Esophagus mucosa (tissue), 1 donor: ENCODE data around the gene SH3PXD2A. TPM values are rescaled to one million over a fixed set of nuclear protein-coding genes. Genes with fewer than 3 reads are reported as not detected.
"Not testable (repeated sequence)": the region's sequence is repeated elsewhere in the genome, so short reads cannot be mapped to it uniquely, and the experiment has no call there.

Experiments
- ATAC-seq: fragments of 200-7000 bp; cut with Tn5 transposase; one replicate; pipeline ENCODE4 v1.9.1; 2020
- total RNA-seq: library from RNA; stranded (reverse); gene quantifications from one replicate; pipeline ENCODE4 v1.2.4, GENCODE V29; 2023
- donor health status: DM: yes; HTN: yes; CAD: no.

The SH3PXD2A gene
- total RNA-seq, 1 donor from 2014 or later: 34.0 TPM

DNA sequence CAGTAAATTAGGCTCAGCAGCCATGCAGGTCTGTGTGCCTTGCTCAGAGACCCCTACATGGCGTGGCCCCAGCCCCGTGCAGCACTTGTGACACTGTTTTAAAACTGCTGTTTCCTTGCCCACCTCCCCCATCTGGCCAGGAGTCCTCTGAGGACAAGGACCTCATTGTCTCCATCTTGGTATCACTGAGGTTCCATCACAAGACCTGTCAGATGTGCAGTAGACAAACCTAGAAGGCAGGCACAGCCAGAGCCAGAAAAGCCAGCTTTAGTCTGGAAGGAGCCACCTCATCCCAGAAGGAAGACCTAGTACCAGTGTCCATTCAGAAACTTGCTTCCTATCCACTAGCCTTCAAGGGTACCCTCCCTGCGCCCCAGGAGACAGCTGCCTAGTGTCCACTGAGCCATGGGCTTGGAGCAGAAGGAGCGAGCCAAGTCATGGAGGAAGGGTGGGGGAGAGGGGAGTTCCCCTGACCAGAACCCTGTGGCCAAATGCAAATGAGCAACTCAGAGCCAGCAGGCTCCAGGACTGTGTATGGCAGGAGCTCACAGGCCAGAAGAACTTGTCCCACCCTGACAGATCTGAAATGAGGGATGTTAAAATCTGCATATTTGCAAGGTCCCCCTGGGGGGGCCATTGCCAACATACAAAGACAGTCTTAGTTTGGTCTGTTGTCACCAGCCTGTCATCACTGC lies 176.1 kb downstream of the SH3PXD2A start:
- no peak for ATAC-seq

DNA sequence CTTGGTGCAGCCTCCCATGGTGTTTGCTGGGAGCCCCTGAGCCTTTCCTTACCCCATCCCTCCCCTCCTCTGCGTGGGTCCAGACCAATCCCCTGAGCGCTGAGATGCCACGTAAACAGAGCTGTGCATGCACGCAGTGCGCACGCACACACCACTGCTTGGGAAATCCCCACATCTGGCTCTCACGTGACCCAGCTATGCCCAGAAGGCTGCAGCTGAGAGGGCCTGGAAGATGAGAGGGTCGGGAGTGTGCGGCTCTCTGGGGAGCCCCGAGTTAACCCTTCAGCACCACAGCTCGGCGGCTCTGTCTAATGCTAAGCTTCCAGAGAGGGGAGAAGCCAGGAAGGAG lies 177.2 kb downstream of the SH3PXD2A start:
- peak; percentile 68 for ATAC-seq

DNA sequence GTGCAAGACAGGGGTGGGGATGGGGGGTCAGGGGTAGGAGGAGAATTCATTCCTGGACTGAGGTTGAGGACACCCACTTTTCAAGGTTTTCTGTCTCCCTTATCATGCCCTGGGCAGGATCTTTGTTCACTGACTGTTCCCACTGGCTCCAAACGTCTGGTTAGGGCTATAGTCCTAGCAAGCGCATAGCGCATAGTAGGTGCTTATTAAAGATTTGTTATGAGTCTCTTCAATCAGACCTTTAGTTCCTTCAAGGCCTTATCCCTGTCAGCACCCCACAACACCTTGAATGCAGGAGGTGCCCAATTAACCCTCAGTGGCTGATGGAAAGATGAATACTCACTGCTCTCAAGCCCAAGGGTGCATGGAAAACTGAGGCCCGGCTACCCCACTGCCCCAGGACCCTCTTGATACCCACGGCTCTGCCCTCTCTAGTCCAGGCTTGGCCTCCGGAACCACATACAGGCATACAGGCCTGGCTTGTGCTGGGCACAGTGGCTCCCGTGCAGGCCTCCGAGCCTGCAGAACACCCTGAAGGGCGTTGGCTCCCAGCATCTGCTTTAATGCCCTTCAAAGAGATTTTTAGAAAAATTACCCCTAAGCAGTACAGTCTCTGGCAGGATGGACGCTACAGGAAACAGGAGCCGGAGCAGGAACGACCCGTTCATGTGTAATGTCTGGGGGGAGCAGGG lies 177.7 kb downstream of the SH3PXD2A start:
- ATAC-seq: no peak

DNA sequence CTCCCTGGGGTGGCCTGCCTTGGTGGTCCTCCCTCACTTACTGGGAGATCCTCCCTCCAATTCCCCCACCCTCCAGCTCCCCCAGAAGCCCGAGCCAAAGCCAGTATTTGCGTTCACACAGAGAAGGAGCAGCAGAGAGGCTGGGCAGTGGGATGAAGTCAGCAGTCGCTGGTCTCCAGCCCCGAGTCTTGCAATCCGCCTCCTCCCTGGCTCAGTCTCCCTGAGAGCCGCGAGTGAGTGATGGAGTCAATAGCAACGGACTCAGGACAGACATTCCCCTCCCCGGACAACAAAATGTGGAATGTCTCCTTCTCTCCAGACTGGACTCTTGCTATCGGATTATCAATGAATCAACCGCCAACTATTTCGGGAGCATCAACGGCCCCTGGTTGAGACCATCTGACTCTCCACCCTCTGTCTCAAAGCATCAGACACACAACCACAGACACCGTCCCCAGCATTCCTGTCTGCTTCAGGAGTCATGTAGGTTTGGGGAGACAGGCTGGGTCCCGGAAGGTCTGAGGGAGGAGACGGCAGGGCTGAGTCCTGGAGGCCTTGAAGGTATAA lies 178.4 kb downstream of the SH3PXD2A start:
- ATAC-seq: no peak

DNA sequence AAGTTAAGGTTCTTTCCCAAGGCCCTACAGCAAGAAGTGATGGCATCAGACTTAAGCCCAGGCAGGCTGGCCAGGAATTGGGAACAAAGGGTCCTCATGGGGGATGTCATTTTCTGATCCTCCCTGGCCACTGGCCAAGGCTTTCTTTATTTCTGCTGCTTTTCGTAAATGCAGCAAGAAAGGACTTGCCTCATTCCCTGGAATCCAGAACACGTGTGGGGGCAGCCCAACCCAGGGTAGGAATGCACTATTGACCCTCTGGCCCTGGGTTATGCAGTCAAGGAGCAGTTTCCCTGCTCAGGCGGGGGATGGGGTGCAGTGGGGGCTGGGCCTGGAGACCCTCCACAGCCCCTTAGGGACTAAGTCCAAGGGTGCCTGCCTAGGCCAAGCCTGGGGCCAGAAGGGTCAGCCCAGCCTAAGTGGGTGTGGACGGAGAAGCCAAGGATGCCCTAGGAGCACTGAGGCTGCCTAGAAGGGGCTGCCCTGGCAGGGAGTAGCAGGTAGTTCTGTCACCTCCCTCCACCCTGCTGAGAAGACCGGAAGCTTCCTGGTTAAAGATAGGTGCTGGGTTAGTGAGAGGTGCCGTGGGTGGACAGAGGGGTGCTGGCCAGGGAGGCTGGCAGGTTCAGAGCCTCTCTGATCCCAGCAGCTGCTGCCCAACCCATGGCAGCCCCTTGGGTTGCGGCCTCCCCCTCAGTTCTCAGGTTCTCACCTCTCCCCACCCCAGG lies 179.2 kb downstream of the SH3PXD2A start:
- ATAC-seq: peak; percentile 50

DNA sequence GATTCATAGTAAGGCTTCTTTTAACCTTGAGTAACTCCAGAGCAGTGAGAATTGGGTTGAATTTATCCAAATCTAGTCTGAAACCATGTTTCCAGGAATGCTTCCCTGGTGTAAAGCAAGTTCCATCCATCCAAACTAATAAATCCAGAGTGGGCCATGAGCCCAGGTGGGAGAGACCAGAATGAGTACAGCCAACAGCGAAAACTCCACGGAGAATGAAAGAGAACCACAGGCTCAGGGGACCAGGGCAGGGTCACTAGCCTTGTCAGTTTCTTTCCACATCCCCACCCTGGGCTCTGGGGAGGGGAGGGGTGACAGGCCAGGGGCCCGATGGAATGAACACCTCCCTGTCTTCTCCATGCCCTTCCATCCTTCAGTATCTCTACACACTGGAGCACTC lies 181.8 kb downstream of the SH3PXD2A start:
- no peak for ATAC-seq

DNA sequence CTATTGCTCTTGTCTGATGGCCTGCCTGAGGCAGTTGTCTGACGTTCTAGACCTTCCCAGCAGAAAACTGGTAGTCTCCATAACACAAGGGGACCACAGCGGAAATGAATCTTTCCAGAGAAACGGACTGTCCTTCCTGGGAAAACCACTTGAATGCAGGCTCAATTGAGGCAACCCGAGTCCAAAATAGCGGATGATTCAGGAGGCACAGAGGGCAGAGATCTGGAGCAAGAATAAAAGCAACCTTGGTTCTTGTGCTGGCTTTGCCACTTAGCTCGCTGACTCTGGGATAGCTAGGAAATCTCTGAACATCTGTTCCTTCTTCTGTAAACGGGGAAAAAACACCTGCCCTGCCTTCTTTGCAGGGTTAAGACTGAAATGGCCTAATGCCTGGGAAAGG lies 183.0 kb downstream of the SH3PXD2A start:
- ATAC-seq: no peak

DNA sequence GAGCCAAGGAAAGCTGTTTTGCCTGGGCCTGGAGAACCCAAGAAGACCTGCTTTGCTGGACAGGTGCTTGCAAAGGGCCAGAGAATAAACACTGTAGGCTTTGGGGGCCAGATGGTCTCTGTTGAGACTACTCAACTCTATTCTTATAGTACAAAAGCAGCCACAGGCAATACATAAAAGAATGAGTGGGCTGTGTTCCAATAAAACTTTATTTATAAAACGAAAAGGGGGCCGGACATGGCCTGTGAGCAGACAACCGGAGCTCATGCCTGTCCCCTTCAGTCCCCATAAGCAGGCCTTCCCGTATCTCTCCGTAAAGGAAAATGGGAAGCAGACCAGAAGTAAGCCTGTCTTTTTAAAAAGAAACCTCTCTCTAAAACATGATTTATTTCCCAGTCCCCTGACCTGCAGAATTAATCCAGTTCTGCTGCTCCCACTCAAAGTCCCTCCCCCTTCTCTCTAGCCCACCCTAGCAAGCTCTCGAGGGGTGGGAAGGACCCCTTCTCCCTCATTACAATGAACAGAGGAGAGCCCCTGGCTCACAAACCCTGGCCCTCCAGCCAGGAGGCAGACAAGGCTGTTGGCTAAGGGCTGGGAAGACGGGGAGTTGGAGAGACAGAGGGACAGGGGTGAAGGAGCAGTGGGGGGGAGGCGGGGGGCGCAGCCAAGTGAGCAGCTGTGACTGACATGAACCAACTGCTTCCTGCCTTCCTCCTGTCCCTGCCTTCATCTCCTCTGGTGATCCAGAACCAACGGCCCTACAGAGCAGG lies 184.1 kb downstream of the SH3PXD2A start:
- no peak for ATAC-seq

DNA sequence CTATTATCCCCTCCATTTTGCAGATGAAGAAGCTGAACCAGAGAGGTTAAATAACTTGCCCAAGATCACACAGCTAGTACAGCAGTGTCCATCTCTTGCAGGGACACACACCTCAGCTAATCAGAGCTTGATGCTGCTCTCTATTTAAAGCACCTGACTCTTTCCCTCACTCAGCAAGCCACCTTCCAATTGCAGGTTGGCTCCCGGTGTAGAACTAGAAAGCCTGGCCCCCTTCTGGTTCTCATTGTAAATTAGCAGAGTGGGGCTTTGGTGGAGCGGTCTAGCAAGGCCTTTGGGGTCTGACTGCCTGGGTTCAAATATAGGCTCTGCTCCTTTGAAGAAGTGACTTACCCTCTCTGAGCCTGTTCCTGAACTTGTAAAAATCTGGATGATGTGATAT lies 185.4 kb downstream of the SH3PXD2A start:
- ATAC-seq: no peak

DNA sequence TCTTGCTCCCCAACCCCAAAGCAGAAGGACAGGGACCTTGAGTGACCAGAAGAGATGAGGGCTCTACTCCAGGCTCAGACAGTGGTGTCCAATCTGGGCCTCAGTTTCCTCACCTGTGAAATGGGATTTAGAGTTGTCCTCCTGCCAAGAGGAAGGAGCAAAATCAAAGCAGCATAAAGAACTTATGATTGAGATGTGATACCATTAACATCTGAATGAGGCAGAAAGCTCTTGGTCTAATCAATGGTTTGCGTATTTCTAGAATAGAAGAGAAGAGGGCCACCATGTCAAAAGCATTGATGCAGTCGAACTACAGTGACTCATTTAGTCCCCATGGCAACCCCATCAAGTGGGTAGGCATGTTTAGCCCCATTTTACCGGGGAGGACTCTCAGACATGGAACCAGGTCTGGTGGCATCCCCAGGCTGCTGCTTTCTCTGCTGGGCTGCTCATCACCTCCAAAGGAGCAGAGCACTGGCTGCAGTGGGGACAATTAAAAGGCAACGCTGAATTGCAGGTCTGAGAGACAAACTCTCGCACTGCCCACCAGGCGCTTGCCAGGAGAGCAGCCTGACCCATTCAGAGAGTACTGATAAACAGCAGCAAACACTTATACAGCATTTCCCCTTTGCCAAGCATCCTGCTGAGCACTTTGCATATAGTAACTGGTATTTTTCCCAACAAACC lies 186.0 kb downstream of the SH3PXD2A start:
- no peak for ATAC-seq

DNA sequence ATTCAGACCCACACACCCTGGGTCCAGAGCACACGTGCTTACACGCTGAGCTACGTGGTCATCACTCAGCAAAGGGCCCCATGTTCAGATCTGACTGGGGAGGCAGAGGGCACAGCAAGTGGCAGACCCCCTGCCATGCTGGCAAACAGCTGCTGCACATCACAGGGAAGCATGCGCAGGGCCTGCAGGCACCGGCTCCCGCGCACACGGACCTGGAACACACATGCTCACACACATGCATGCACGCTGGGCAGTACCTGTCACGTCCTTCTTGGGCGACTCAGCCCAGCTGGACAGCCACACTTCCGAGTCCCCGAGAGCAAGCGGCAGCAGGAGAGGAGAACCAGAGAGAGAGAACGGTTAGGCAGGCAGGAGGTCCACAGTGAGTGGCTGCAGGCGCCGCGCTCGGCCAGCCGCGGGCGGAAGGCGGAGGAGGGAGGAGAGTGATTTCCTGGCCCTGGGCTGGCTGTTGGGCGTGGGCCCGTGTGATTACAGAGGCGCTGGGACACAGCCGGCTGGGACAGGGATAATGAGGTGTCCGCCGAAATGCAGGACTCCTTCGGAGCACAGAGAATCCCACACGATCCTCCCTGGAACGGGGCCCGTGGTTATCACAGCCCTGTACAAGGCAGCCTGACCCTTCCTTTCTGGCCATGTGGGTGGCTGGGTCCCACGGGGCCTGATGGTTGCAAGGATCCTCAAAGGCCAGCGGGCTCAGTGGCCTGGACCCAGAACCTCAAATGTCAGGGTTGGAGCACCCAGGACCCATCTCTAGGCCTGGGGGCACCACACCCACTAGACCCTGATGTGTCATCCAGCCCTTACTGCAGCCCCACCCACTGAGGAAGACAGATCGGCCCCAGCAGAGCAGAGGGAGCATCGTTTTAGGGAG lies 186.8 kb downstream of the SH3PXD2A start:
- peak; percentile 13 for ATAC-seq

DNA sequence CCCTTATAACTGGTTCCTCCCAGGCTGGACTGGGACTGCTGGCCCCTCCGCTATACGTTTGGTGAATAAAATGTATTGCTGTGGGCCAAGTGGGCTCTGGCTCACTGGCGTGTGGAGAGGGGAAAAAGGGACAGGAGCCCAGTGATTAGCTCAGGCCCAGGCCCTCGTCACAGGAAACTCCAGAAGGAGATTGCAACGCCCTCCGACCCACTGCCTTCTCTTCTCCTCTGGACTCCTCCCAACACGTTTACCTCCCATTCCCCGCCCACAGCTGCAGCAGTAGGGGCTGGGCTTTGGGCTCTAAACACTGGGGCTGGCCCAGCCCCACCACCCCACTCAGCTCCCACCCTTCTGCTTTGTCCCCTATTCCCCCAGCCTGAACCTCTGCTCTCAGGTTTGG lies 188.0 kb downstream of the SH3PXD2A start:
- ATAC-seq: no peak

DNA sequence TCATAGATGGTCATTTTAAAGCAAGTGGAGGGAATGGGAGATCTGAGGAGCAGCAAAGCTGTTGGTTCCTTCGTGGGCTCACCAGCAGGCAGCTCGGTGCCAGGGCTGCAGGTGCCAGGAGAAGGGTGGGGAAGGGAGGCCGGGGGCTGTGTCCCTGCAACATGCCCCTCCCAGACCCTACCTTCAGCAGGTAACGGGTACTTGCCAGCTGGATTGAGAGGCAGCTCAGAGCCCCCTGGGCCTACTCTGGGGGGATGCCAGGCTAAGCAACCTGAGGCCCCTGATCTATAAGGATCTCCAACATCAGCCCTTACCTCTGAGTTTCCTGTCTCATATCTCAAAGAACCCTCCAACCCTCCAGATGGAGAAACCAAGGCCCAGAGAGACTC lies 188.6 kb downstream of the SH3PXD2A start:
- no peak for ATAC-seq

DNA sequence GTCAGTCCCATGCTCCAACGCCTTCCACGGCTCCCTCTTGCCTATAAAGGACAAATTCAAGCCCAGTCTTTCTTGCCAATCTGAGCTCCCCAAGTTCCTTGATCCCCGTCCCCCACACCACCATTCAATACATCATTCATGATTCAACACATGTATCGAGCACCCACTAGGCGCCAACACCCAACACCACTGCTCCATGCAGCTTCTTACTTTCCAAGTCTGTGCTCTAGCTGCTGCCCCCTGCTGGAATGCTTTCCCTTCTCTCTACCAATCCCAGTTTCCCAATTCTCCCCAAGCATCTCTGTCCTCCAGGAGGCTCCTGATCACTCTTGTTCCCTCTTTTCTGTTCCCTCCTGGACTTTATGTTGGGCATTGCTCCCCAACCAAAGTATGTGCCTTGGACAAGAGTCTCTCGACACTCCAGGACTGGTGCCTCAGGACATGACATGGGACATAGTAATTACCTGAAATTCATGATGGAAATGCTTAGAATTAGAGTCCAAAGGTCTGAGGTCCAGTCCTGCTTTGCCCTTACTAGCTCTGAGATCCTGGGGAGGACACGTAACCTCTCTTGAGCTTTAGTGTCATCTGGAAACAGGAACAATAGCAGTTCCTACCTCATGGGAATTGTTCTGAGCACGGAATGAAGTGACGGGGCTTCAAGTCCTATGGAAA lies 189.2 kb downstream of the SH3PXD2A start:
- ATAC-seq: peak; percentile 24

DNA sequence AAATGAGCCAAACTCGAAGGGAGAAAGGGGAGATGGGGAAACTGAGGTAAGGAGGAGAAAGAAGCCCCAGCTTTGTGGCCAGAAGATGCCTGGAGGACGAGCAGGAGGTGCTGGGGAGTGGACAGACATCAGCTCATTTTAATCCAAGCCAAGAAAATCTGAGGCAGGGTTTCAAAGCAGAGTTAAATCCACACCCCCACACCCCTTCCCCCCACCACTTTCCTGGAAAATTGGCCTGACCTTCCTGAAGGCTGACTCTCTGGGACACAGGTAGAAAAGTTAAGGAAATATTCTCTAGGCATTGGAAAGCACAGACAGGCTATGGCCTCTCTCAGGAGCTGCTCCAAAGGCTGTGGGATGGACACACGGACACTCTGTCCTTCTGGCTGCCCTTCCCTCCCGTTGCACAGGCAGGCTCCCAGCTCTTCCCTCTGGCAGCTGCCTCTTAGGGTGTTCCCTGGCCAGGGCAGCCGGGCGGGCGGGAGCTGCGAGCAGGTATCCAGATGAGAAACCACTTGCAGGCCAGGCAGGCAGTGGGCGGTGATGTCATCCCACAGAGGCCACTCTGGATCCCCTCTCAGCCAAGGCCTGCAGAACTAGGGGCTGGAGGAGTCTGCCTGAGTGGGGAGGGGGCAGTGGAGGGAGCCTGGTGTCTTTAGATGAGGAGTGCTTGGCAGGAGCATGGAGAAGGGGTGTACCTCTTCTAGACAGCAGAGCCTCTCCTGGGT lies 190.1 kb downstream of the SH3PXD2A start:
- no peak for ATAC-seq

DNA sequence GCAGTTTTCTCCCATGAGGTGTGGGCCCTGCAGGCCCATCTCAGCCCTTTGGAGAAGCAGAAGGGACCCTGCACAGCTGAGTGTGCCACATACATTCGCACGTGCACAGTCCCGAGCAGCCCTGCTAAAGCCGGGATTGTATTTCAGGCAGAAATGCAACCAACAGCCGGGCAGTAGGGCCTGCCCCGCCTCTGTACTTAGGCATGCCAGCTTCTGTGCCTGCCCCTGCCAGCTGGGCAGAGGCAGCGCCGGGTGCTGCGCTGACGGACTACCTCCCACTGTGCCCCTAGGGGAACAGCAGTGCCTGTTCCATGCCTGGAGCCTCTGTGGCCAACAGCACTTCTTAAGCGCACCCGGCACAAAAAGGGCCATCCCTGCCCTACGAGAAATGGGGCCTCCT lies 191.6 kb downstream of the SH3PXD2A start:
- ATAC-seq: peak; percentile 47

DNA sequence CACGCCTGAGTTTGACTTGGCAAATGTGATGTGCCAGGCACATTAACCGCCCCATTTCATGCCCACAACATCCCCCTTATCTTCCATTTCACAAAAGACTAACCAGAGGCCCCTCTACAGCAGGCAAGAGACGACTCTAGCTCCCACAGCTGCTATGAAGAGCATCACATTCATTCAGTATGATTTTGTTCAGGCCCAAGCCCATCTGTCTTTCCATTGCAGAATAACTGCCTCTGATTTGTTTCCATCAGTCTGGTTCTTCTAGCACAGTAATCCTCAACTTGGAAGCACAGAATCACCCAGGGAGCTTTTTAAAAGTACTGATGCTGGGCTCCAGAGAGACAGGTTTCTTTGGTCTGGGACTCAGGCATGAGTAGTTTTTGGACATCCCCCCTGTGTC lies 192.1 kb downstream of the SH3PXD2A start:
- no peak for ATAC-seq

DNA sequence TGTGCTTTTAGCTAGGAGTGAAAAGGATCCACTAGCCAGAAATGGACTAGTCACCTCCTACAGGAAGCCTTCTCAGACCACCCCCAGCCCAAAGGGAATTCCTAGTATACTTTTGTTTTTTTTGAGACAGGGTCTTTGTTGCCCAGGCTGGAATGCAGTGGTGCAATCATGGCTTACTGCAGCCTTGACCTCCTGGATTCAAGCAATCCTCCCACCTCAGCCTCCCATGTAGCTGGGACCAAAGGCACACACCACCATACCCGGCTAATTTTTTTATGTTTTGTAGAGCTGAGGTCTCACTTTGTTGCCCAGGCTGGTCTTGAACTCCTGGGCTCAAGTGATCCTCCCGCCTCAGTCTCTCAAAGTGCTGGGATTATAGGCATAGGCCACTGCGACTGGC lies 192.7 kb downstream of the SH3PXD2A start:
- not testable (repeated sequence) for ATAC-seq

DNA sequence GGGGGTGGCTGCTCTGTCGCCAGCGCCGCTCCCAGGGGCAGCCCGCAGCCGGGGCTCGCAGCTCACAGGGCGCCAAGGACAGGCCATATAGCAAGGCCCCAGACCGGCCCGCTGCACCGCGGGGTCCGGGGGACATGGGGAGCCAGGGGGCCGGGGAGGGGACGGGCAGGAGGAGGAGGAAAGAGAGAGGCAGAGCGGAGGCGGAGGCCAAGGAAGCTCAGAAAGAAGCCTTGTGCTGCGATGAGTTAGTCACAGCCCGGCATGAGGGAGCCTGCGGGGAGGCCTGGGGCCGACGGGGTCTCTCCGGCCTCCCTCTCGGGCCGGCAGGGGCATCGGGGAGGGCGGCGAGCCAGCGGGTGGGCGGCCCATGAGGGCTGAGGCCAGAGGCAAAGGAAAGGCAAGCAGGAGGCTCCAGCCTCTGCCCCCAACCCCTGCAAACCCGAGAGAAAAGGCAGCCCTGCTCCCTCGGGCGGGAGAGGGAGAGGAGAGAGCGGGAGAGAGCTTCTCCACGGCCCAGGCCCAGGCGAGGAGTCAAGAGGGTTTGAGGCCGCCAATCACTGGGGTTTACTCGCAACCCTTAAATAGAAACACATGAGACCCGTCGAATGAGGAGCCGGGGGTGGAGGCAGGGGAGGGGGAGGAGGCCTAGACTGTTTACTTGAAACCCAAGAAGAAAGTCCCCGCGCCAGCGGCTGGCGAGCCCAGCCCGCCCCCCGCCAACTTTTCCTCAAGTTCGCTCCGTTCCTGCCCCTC lies 194.0 kb downstream of the SH3PXD2A start:
- ATAC-seq: peak; percentile 31
